ENCODE results near the gene NPEPL1. TPM values are rescaled to one million over a fixed set of nuclear protein-coding genes. Genes with fewer than 3 reads are reported as not detected.
A peak's percentile ranks its signal among the peaks of the same experiment; 100 is the strongest.
"Not testable (repeated sequence)": the region's sequence is repeated elsewhere in the genome, so short reads cannot be mapped to it uniquely, and the experiment has no call there.

Gene NPEPL1
- 33.6 TPM for total RNA-seq
- long read RNA-seq, transcript NPEPL1-201 (12 exons, 2,378 nt), result major isoform, 142 of 147 reads
- long read RNA-seq, partial matches to known transcripts, result 2 of 147 reads
- long read RNA-seq, other reads (novel, unspliced or antisense), result 3 of 147 reads

GRCh38 chr20:58692579-58693225 is at the start of gene NPEPL1:
NPEPL1 (plus strand) TSS chr20:58692800; CDS start chr20:58692901, 101 bp downstream.
- no peak for TF ChIP-seq CTCF (IDR thresholded peaks at IDR 0.05; ENCODE audit: borderline replicate concordance)
- intact Hi-C loops (cut with micrococcal nuclease), result no loop called here
- H3K36me3 ChIP-seq, result peaks cover 25% of the 10 kb centered on the region
- peaks cover 40% of the 10 kb centered on the region for H3K4me1 ChIP-seq
- H3K4me3 ChIP-seq, result peak within 1 kb of the TSS; percentile 71
- DNase-seq, result peak; percentile 75
- no peaks in the 10 kb centered on the region for H3K9me3 ChIP-seq (replicated peaks)
- peak within 1 kb of the TSS; percentile 94 for H3K27ac ChIP-seq (replicated peaks)
- no peaks in the 10 kb centered on the region for H3K27me3 ChIP-seq (ENCODE audit: low read depth)

- intact Hi-C loops (cut with micrococcal nuclease); DNase-seq: not testable (repeated sequence)
- H3K27me3 ChIP-seq (ENCODE audit: low read depth), result peaks cover 47% of the 10 kb centered on the region
Measured at GRCh38 chr20:58642896-58643295, 49.7 kb upstream of the NPEPL1 start.

GRCh38 chr20:58645412-58645968 is 47.1 kb upstream of the NPEPL1 start:
- Histone ChIP-seq H3K4me1 (peaks cover 13% of the 10 kb centered on the region), H3K9me3 (replicated peaks) (no peaks in the 10 kb centered on the region), H3K4me3 (no peak overlapping the region), H3K27ac (replicated peaks) (no peak overlapping the region), H3K36me3 (no peaks in the 10 kb centered on the region), H3K27me3 (ENCODE audit: low read depth) (peaks cover 22% of the 10 kb centered on the region)
- no peak for TF ChIP-seq CTCF (IDR thresholded peaks at IDR 0.05; ENCODE audit: borderline replicate concordance)
- DNase-seq, result no peak
- intact Hi-C loops (cut with micrococcal nuclease), result no loop called here

More at GRCh38 chr20:58642896-58643295, 49.7 kb upstream of the NPEPL1 start:
- H3K27ac ChIP-seq (replicated peaks); H3K4me1 ChIP-seq; H3K9me3 ChIP-seq (replicated peaks); H3K4me3 ChIP-seq; H3K36me3 ChIP-seq: not testable (repeated sequence)

GRCh38 chr20:58646257-58646656 is 46.3 kb upstream of the NPEPL1 start:
- no peaks in the 10 kb centered on the region for H3K36me3 ChIP-seq
- H3K4me3 ChIP-seq, result no peak overlapping the region
- H3K4me1 ChIP-seq, result peaks cover 15% of the 10 kb centered on the region
- H3K27me3 ChIP-seq (ENCODE audit: low read depth), result peaks cover 14% of the 10 kb centered on the region
- H3K27ac ChIP-seq (replicated peaks), result no peak overlapping the region
- TF ChIP-seq CTCF (IDR thresholded peaks at IDR 0.05; ENCODE audit: borderline replicate concordance), result no peak
- no peaks in the 10 kb centered on the region for H3K9me3 ChIP-seq (replicated peaks)
- intact Hi-C loops (cut with micrococcal nuclease), result no loop called here
- no peak for DNase-seq

GRCh38 chr20:58646703-58647102 is 45.9 kb upstream of the NPEPL1 start:
- H3K27me3 ChIP-seq (ENCODE audit: low read depth), result peaks cover 9% of the 10 kb centered on the region
- no peak overlapping the region for H3K27ac ChIP-seq (replicated peaks)

More at GRCh38 chr20:58646703-58647102, 45.9 kb upstream of the NPEPL1 start:
- Histone ChIP-seq H3K4me3 (no peak overlapping the region), H3K4me1 (peaks cover 19% of the 10 kb centered on the region), H3K9me3 (replicated peaks) (no peaks in the 10 kb centered on the region), H3K36me3 (no peaks in the 10 kb centered on the region)
- intact Hi-C loops (cut with micrococcal nuclease), result no loop called here
- no peak for DNase-seq
- no peak for TF ChIP-seq CTCF (IDR thresholded peaks at IDR 0.05; ENCODE audit: borderline replicate concordance)
